GM21723 (cell line): Measurements from ENCODE around the gene LRRC37B.
"Not testable (repeated sequence)": the region's sequence is repeated elsewhere in the genome, so short reads cannot be mapped to it uniquely, and the experiment has no call there.

Source experiments
- ATAC-seq: cut with Tn5 transposase; IDR thresholded peaks from one replicate; pipeline ENCODE4 v1.9.1; 2021; ENCODE audit warnings: mild to moderate bottlenecking, moderate library complexity; ENCODE audit not compliant: unreplicated experiment

LRRC37B gene

GRCh38 chr17:32041306-32041875 lies 34.2 kb downstream of the LRRC37B start:
- not testable (repeated sequence) for ATAC-seq

- not testable (repeated sequence) for ATAC-seq
These were observed 35.1 kb downstream of the LRRC37B start for GRCh38 chr17:32042266-32042665.

GRCh38 chr17:32045611-32046010 lies 38.4 kb downstream of the LRRC37B start:
- ATAC-seq: not testable (repeated sequence)

DNA sequence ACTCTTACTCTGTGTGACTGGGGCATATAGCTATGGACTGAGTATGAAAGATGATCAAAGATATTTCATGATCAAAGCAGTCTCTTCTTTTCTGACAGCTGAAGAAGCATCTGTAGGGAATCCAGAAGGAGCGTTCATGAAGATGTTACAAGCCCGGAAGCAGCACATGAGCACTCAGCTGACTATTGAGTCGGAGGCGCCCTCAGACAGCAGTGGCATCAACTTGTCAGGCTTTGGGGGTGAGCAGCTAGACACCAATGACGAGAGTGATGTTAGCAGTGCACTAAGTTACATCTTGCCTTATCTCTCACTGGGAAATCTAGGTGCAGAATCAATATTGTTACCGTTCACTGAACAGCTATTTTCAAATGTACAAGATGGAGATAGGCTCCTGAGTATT lies 40.5 kb downstream of the LRRC37B start:
- ATAC-seq: not testable (repeated sequence)

- ATAC-seq: not testable (repeated sequence)
These were observed 47.8 kb downstream of the LRRC37B start for GRCh38 chr17:32054985-32055384.

- not testable (repeated sequence) for ATAC-seq
These were observed 48.2 kb downstream of the LRRC37B start for GRCh38 chr17:32055425-32055824.

GRCh38 chr17:32056500-32056899 lies 49.3 kb downstream of the LRRC37B start:
- not testable (repeated sequence) for ATAC-seq

- not testable (repeated sequence) for ATAC-seq
These were observed 50.4 kb downstream of the LRRC37B start for GRCh38 chr17:32057460-32058105.

DNA sequence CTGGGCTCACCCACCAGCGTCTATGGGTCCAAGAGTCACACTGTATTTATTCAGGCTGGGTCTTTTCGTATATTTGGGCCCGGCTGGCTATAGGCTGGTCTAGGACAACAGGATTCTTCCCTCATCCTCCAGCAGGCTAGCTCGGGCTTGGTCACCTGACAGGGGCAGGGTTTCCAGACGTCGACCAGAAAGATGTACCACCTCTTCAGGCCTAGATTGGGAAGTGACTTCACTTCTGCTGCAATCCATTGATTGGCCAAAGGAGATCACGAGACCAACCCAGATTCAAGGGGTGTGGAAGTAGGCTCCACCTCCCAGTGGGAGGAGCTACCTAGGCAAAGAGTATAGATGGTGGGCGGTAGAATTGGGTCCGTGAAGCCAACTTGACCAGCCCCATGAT lies 53.5 kb downstream of the LRRC37B start:
- not testable (repeated sequence) for ATAC-seq

- not testable (repeated sequence) for ATAC-seq
These were observed 54.7 kb downstream of the LRRC37B start for GRCh38 chr17:32061840-32062239.

DNA sequence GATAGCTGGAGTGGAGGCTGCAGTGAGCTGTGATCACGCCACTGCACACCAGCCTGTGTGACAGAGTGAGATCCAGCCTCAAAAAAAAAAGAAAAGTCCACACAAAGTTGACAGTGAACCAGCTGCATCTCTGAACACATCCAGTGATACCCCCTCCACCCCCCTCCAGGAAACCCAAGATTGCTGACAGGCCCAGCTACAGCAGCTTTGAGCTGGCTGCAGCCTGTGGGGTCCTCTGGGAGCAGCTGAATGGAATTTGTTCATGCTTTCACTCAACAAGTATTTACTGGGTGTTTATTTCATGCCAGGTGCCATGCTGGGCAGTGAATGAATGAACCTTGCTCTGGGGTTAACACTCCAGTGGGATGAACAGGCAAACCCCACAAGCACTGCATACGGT lies 56.9 kb downstream of the LRRC37B start:
- not testable (repeated sequence) for ATAC-seq

DNA sequence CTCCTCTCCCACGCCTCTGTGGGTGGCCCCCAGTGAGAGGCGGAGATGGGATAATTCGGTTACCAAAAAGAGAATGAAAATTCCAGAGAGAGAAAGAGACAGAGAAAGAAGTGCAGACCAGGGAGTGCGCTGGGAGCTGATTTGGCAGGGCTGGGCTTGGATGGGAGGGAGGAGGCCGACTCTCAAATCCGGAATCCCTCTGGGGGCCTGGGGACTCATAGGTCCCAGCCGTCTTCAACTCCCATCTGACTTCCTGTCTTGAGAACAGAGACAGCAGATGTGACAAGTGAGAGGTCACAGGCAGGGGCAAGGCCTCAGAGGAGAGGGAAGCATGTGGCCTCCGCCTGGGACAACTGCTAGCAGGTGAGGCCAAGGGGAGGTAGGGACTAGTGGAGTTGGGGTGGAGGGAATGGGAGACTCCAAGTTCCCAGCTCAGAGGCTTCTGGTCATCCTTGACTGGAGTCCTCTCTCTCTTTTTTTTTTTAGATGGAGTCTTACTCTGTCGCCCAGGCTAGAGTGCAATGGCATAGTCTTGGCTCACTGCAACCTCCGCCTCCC lies 59.0 kb downstream of the LRRC37B start:
- ATAC-seq: not testable (repeated sequence)

DNA sequence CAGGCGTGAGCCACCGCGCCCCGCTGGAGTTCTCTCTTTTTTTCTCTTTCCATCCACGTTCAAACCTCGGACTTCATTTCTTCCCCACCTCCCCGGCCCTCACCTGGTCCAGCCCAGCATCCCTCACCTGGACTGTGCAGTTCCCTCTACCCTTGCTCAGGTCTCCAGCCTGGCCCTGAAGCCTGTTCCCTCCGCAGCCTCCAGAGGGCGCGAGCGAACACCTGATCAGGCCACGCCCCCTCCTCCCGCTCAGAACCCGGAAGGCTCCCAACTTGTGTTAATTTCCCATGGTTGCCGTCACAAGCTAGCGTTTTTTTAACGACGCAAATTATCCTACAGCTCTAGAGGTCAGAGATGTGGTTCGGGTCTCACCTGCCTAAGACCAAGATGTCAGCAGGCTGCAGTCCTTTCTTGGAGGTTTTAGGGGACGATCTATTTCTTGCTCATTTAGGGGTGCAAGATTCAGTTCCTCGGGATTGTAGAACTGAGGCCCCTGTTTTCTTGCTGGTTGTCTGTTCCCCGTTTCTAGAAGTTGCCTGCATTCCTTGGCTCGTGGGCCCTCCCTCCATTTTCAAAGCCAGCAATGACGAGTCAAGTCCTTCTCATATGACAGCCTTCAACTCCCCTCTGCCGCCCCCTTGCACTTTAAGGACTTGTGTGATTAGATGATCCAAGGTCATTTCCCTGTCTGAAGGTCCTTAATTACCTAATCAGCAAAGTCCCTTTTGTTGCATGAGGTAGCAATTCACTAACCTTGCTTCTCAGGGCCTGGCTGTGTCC lies 59.9 kb downstream of the LRRC37B start:
- ATAC-seq: not testable (repeated sequence)

DNA sequence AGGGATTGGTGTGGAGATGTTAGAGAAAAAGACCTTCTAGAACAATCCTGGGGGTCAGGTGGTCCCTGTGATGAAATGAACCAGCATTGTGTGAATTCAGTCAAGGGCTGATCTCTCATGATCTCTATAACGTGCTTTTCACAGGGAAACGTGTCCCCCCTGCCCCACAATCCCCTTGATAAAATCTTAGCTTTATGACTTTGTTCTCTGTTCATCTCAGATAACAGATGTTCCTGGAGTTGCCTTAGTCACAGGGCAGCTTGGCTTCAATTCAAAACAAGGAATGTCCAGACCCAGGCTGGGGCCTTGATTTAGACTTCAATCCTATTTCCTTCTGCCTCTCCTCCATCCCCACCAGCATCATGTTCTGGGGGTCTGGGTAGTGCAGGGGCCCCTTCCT lies 61.9 kb downstream of the LRRC37B start:
- not testable (repeated sequence) for ATAC-seq

DNA sequence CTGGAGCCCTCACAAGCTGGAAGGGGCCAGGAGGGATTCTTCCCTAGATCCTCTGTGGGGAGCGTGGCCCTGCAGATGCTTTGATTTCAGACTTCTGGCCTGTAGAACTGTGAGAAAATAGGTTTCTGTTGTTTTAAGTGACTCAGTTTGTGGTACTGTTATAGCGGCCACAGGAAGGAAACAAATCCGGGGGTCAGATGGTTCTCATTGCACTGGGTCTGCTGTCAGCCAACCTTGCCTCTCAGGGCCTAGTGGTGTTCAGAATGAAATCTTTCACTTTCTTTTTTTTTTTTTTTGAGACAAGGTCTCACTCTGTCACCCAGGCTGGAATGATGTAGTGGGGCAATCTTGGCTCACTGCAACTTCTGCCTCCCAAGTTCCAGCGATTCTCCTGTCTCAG lies 64.8 kb downstream of the LRRC37B start:
- ATAC-seq: peak; percentile 82

- not testable (repeated sequence) for ATAC-seq
These were observed 65.9 kb downstream of the LRRC37B start for GRCh38 chr17:32073131-32073530.

GRCh38 chr17:32079753-32080152 lies 72.6 kb downstream of the LRRC37B start:
- ATAC-seq: peak; percentile 90

GRCh38 chr17:32083550-32083979 lies 76.4 kb downstream of the LRRC37B start:
- ATAC-seq: not testable (repeated sequence)

GRCh38 chr17:32084003-32084941 lies 77.1 kb downstream of the LRRC37B start:
- ATAC-seq: not testable (repeated sequence)
